Measurements from ENCODE around the gene ADM.
A peak's percentile ranks its signal among the peaks of the same experiment; 100 is the strongest.

The ADM gene

DNA sequence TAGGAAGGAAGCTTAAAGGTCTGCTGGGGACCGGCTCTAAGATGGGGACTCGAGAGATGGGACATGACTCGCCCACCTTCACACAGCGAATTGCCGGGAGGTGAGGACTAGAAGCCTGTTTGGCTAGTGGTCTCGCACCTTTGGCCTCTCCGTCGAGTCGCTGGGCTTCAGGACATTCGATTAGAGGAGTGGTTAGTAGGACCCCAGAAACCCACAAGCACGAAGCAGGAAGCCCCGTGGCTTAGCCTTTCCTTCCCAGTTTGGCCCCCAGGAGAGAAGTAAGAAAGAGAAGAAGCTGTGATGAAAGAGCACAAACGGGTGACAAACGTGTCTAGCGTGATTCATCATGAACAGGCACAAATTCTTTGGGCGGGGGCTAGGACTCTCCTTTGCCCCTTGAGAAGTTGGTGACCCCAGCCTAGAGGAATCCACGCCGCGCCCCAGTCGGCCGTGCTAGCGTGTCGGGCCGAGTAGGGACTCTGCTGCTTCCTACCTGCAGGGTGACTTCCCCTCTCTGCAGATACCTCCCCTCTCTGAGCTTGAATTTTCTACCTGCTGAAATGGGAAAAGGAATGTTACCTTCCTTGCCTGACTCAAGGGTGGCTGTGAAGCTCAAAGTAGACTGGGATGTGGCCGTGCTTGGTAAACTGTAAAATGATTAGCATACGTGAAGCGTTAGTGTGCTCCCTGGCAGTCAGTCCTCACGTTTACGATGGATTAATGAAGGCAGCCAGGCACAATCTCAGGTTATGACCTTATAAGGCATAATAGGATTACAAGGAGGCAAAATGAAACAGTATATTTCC is 1.1 kb upstream of the ADM start:
- Histone ChIP-seq H3K27me3 (ENCODE audit: control insufficient read depth in 1 of 2, insufficient read depth in 1 of 2, low read length in 2 of 2) (no peaks in the 10 kb centered on the region), H3K4ac (ENCODE audit: low read depth in 1 of 2, low read length in 2 of 2) (peak overlapping the region; percentile 94 to 98), H2BK5ac (ENCODE audit: low read depth, low read length, poor library complexity, severe bottlenecking) (peak overlapping the region; percentile 95), H2BK120ac (ENCODE audit: low read depth, low read length) (peak overlapping the region; percentile 58), H3K4me2 (ENCODE audit: low read length, poor library complexity, severe bottlenecking) (peak overlapping the region; percentile 92), H3K23ac (ENCODE audit: low read length in 2 of 2) (peak overlapping the region; percentile 42 to 87), H3K9me3 (ENCODE audit: control insufficient read depth, low read length) (peaks cover 3% of the 10 kb centered on the region), H3K9ac (ENCODE audit: low read length) (peak overlapping the region; percentile 100), H3K4me1 (ENCODE audit: control insufficient read depth, insufficient read depth, low read depth, low read length) (peaks cover 3% of the 10 kb centered on the region), H2AFZ (ENCODE audit: low read depth, low read length) (peak overlapping the region; percentile 67), H3K18ac (ENCODE audit: low read depth in 1 of 2, low read length in 2 of 2) (peak overlapping the region; percentile 93 to 99), H3K36me3 (ENCODE audit: control insufficient read depth in 1 of 2, insufficient read depth in 2 of 2, low read depth in 1 of 2, low read length in 2 of 2) (peaks cover 27 to 40% of the 10 kb centered on the region in 2 experiments), H4K91ac (ENCODE audit: low read length) (peak overlapping the region; percentile 98), H4K8ac (ENCODE audit: low read length) (peak overlapping the region; percentile 99), H3K4me3 (ENCODE audit: insufficient read depth in 1 of 2, low read depth in 1 of 2, low read length in 2 of 2) (peak overlapping the region; percentile 68 to 93), H2BK12ac (ENCODE audit: low read length in 2 of 2) (peak overlapping the region; percentile 97 to 99), H3K79me1 (replicated peaks; ENCODE audit: low read length, poor library complexity, severe bottlenecking) (peaks cover 3% of the 10 kb centered on the region), H2AK5ac (ENCODE audit: low read length, severe bottlenecking) (peak overlapping the region; percentile 94), H3K27ac (ENCODE audit: low read length, poor library complexity, severe bottlenecking) (peak overlapping the region; percentile 97), H2BK15ac (ENCODE audit: low read depth, poor library complexity, severe bottlenecking) (peak overlapping the region; percentile 96), H3K14ac (ENCODE audit: low read length in 2 of 2) (peak overlapping the region; percentile 73 to 79)
- DNase-seq, result peak; percentile 79
- WGBS, result 1% methylated on average over 26 of the region's 29 CpGs

DNA sequence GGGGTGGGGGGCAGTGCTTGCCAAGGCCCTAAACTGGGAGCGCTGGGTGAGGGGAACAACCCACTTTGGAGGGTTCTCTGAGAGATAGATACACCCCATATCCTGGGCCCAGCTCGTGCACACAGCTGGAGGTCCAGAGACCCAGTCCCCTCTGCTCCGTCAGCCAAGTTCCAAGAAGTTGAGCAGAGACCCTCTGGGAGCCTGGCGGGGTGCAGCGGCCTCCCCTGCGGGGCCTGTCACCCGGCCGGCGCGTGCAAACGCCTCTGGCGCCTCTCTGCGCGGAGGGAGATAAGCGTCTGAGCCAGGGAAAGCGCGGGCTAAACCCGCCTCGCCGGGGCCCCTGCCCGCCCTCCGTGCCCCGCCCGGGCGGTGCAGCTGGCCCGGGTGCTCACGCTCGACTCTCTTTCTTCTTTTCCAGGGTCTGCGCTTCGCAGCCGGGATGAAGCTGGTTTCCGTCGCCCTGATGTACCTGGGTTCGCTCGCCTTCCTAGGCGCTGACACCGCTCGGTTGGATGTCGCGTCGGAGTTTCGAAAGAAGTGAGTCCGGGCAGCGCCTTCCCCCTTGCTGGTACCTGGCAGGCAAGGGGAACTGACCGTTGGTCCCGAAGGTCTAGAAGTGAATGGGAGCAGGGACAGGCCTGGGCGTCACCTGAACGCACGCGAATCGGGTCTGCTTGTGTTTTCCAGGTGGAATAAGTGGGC is 540 bp downstream of the ADM start:
- no peak overlapping the region for H2BK15ac ChIP-seq (ENCODE audit: low read depth, poor library complexity, severe bottlenecking)
- peak overlapping the region in 1 of 2 experiments; percentile 98 for H2BK12ac ChIP-seq (ENCODE audit: low read length in 2 of 2)
- under 1% methylated on average over 51 of the region's 51 CpGs for WGBS
- peak overlapping the region; percentile 61 to 93 for H3K4me3 ChIP-seq (ENCODE audit: insufficient read depth in 1 of 2, low read depth in 1 of 2, low read length in 2 of 2)
- peak overlapping the region; percentile 71 to 78 for H3K4ac ChIP-seq (ENCODE audit: low read depth in 1 of 2, low read length in 2 of 2)
- peak overlapping the region in 1 of 2 experiments; percentile 77 for H3K23ac ChIP-seq (ENCODE audit: low read length in 2 of 2)
- H3K9me3 ChIP-seq (ENCODE audit: control insufficient read depth, low read length), result peaks cover 3% of the 10 kb centered on the region
- H3K27me3 ChIP-seq (ENCODE audit: control insufficient read depth in 1 of 2, insufficient read depth in 1 of 2, low read length in 2 of 2), result no peaks in the 10 kb centered on the region
- no peak overlapping the region for H2AFZ ChIP-seq (ENCODE audit: low read depth, low read length)
- H3K36me3 ChIP-seq (ENCODE audit: control insufficient read depth in 1 of 2, insufficient read depth in 2 of 2, low read depth in 1 of 2, low read length in 2 of 2), result peaks cover 25 to 27% of the 10 kb centered on the region in 2 experiments
- no peaks in the 10 kb centered on the region for H3K79me1 ChIP-seq (replicated peaks; ENCODE audit: low read length, poor library complexity, severe bottlenecking)
- peak overlapping the region; percentile 66 for H4K8ac ChIP-seq (ENCODE audit: low read length)
- DNase-seq, result no peak
- H3K14ac ChIP-seq (ENCODE audit: low read length in 2 of 2), result peak overlapping the region; percentile 90 to 99
- H3K4me1 ChIP-seq (ENCODE audit: control insufficient read depth, insufficient read depth, low read depth, low read length), result peaks cover 7% of the 10 kb centered on the region
- H3K9ac ChIP-seq (ENCODE audit: low read length), result peak overlapping the region; percentile 100
- H2AK5ac ChIP-seq (ENCODE audit: low read length, severe bottlenecking), result no peak overlapping the region
- H2BK120ac ChIP-seq (ENCODE audit: low read depth, low read length), result no peak overlapping the region
- H2BK5ac ChIP-seq (ENCODE audit: low read depth, low read length, poor library complexity, severe bottlenecking), result peak overlapping the region; percentile 58
- H3K27ac ChIP-seq (ENCODE audit: low read length, poor library complexity, severe bottlenecking), result peak overlapping the region; percentile 96
- peak overlapping the region; percentile 37 for H3K4me2 ChIP-seq (ENCODE audit: low read length, poor library complexity, severe bottlenecking)
- peak overlapping the region; percentile 78 to 92 for H3K18ac ChIP-seq (ENCODE audit: low read depth in 1 of 2, low read length in 2 of 2)
- H4K91ac ChIP-seq (ENCODE audit: low read length), result peak overlapping the region; percentile 72

DNA sequence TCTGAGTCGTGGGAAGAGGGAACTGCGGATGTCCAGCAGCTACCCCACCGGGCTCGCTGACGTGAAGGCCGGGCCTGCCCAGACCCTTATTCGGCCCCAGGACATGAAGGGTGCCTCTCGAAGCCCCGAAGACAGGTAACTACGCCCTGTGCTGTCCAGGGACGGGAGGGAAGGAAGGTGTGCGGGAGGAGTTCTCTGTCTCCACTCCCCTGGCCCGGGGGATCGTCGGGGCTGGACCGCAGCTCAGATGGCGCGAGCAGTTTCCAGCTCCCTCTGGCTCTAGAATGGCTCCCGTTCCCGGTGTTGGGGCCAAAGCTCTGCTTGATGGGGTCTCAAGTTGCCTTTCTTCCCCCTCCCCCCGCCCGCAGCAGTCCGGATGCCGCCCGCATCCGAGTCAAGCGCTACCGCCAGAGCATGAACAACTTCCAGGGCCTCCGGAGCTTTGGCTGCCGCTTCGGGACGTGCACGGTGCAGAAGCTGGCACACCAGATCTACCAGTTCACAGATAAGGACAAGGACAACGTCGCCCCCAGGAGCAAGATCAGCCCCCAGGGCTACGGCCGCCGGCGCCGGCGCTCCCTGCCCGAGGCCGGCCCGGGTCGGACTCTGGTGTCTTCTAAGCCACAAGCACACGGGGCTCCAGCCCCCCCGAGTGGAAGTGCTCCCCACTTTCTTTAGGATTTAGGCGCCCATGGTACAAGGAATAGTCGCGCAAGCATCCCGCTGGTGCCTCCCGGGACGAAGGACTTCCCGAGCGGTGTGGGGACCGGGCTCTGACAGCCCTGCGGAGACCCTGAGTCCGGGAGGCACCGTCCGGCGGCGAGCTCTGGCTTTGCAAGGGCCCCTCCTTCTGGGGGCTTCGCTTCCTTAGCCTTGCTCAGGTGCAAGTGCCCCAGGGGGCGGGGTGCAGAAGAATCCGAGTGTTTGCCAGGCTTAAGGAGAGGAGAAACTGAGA is 1.4 kb downstream of the ADM start:
- Histone ChIP-seq H2BK120ac (ENCODE audit: low read depth, low read length) (peak overlapping the region; percentile 78), H3K4me2 (ENCODE audit: low read length, poor library complexity, severe bottlenecking) (peak overlapping the region; percentile 42), H3K4ac (ENCODE audit: low read depth in 1 of 2, low read length in 2 of 2) (peak overlapping the region; percentile 89 to 90), H3K9me3 (ENCODE audit: control insufficient read depth, low read length) (peaks cover 3% of the 10 kb centered on the region), H3K9ac (ENCODE audit: low read length) (peak overlapping the region; percentile 100), H3K27me3 (ENCODE audit: control insufficient read depth in 1 of 2, insufficient read depth in 1 of 2, low read length in 2 of 2) (no peaks in the 10 kb centered on the region), H3K36me3 (ENCODE audit: control insufficient read depth in 1 of 2, insufficient read depth in 2 of 2, low read depth in 1 of 2, low read length in 2 of 2) (peaks cover 25 to 27% of the 10 kb centered on the region in 2 experiments), H3K79me1 (replicated peaks; ENCODE audit: low read length, poor library complexity, severe bottlenecking) (no peaks in the 10 kb centered on the region), H4K91ac (ENCODE audit: low read length) (peak overlapping the region; percentile 72), H2AFZ (ENCODE audit: low read depth, low read length) (no peak overlapping the region), H2AK5ac (ENCODE audit: low read length, severe bottlenecking) (no peak overlapping the region), H3K27ac (ENCODE audit: low read length, poor library complexity, severe bottlenecking) (peak overlapping the region; percentile 96), H3K18ac (ENCODE audit: low read depth in 1 of 2, low read length in 2 of 2) (peak overlapping the region; percentile 74 to 92), H3K23ac (ENCODE audit: low read length in 2 of 2) (peak overlapping the region in 1 of 2 experiments; percentile 80), H4K8ac (ENCODE audit: low read length) (peak overlapping the region; percentile 66), H2BK5ac (ENCODE audit: low read depth, low read length, poor library complexity, severe bottlenecking) (peak overlapping the region; percentile 86), H2BK15ac (ENCODE audit: low read depth, poor library complexity, severe bottlenecking) (peak overlapping the region; percentile 85), H3K14ac (ENCODE audit: low read length in 2 of 2) (peak overlapping the region in 1 of 2 experiments; percentile 99), H3K4me3 (ENCODE audit: insufficient read depth in 1 of 2, low read depth in 1 of 2, low read length in 2 of 2) (peak overlapping the region; percentile 61 to 93), H3K4me1 (ENCODE audit: control insufficient read depth, insufficient read depth, low read depth, low read length) (peaks cover 6% of the 10 kb centered on the region), H2BK12ac (ENCODE audit: low read length in 2 of 2) (peak overlapping the region; percentile 28 to 98)
- WGBS, result under 1% methylated on average over 62 of the region's 65 CpGs
- peak; percentile 38 for DNase-seq
